HG03521 (cell line): ENCODE data around the gene PLCH1.

Source experiments
- ATAC-seq: cut with Tn5 transposase; IDR thresholded peaks from one replicate; pipeline ENCODE4 v1.9.1; 2021; ENCODE audit warnings: mild to moderate bottlenecking, moderate library complexity; ENCODE audit not compliant: unreplicated experiment

PLCH1 gene

DNA sequence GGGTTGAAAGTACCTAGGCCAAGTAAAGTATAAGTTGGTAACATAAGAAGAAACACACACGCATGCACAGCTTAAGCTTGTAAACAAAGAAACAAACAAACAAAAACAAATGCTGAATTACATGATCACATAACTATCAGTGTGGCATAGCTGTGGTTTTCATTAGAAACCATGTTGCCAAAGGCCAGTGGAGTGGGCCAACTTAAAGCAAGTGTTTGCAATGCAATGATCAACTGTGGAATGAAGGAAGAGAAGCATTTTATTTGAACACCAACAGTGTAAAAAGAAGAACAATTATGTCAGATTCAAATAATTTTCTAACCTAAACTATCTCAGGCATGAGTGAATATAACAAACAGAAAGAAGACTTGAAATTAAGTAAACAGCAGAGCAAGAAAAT, 252.0 kb downstream of the PLCH1 start:
- no peak for ATAC-seq

DNA sequence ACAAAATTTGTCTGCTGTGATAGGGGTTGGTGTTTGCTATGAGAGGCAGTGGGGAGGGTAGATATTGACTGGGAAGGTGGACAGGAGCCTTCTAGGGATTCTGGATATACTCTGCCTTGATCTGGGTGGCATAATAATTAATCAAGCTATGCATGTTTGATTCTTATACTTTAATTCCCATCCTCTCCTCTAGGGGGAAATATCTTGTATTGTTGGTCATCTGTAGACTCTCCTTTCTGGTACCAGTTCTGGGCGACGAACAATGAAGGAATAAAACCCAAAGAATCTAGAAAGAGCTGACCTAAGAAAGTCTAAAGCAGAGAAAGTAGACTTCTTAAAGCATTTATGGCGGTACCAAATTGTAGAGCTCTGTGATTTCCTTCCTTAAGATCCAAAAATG, 253.2 kb downstream of the PLCH1 start:
- ATAC-seq = no peak

DNA sequence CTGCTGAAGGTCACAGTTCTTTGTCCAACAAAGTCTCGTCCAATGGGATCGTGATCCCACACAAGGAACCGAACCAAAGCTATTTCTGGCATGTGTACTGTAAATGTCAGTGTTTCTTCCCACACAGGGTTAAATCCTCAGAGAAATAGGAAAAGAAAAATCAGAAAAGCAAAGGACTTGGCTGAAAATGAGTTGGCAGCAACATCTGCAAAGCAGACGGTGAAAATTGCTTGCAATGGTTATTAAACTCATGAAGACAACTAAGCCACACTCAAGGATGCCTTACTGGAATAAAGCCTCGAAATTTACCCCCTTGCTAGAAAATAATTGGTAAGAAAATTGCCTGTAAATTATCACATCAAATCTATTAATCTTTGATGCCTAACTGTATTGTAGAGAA, 256.2 kb downstream of the PLCH1 start:
- no peak for ATAC-seq

DNA sequence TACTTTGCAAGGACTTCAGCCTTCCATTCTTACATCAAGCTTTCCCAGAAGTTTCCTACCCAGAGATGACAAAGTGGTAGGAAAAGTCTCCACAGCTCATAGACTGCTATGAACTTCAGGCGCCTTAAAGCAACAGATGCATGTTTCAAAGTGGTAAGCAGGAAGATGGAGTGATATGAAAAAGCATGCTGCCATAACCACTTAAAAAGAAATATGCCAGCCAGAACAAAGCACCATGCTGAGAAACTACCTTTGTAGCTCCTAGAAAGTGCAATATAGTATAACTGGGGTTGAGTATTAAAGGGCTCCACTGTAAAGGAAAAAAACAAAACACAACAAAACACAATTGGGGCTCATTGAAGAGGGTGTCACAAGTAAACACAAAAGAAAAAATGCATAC, 259.0 kb downstream of the PLCH1 start:
- no peak for ATAC-seq

DNA sequence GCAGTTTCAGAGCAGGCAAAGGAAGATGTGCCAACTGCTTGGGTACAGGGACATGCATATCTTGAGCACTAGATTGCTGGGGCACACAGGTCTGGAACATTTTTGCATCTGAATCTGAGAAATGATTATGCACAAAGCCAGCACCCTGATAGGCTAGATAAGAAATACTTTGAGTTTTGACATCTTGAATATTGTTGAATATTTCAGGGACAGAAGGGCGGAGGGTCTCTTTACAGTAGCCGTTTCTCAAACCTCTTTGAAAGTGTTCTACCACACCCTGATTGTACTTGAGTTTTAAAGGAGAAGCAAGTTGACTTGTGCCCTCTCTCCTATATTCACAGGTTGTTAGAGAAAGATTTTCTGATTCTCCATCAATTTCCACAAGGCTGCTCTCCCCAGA, 263.3 kb downstream of the PLCH1 start:
- no peak for ATAC-seq

DNA sequence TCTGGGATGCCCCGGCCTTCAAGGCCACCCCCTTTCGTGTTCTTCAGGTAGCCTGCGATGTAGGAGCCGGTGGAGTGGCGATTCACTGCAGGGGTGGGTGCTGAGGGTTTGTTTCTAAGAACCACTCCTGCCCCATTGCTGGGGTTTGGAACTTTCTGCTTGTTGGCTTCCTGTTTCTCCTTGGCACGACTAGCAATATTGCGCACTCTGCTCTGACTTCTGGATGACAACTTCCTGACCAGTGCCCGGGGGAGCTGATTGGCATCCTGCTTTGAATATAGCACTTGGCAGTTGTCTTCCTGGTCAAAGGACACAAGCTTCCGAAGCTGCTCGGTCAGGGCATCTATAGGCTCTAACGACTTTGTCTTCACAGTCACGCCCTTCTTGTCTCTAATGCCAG, 263.8 kb downstream of the PLCH1 start:
- ATAC-seq = no peak

DNA sequence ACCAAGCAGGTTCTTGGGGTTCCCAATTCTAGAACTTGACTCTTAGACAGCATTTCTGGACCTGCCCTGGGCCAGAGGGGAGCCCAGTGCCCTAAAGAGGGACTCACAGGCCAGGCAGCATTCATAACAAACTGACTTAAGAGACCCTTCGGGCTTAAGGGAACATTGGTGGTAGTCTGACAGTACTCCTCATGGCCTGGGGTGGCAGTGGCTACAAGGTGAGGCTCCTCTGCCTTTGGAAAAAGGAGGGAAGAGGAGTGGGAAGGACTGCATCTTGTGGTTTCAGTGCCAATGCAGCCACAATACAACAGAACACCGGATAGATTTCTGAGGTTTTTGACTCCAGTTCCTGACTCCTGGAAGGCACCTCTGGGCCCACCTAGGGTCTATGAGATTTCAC, 279.2 kb downstream of the PLCH1 start:
- ATAC-seq = no peak

DNA sequence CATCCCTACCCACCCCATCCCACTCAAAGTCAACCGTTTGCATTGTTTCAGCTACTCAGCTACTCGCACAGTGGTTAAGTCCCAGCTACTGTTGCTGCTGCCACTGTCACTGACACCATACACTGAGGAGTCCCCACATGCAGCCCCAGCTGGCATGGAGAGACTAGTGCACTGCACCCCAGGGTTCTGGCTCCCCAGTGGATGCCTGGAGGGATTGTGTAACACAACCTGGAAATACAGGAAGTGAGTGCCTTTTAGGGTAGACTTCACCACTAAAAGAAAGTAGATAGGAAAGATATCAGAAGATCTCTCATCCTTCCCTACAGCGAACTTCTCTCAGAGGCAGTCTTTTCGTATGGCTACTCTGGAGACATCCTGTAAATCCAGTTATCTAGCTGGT, 282.2 kb downstream of the PLCH1 start:
- ATAC-seq = no peak

DNA sequence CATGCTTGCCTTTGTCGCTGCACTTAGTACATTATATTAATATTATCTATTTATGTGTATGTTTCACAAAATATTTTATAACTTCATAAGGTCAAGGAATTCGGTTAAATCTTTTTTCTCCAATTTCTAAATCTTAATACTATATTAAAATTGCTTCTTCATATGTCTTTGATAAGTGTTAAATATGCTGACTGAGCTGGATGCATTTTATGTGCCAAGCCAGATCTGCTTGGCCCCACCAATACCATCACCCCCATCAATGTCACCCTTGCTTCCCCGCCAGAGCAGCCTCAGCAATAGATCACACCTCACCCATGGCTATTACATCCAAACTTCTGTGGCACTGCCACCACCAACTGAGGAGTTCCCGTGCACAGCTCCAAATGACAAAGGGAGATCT, 287.3 kb downstream of the PLCH1 start:
- ATAC-seq = no peak

DNA sequence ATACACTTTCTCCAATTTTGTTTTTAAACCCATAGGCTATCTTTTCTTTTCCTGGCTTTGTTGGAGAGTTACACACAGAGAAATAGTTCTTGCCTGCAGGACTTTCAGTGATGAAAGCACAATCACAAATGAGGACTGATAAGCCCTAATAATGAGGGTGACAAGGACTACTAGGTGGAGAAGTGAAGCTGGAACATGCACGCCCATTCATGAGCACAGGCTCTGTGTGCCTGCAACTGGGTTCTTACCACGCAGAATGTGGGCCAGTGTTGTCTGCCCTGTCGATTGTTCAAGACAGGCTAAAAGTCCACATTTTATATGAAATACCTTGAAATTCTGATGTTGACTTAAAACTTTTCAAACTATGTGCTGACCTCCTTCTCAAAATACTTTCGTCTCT, 289.1 kb downstream of the PLCH1 start:
- ATAC-seq = no peak

DNA sequence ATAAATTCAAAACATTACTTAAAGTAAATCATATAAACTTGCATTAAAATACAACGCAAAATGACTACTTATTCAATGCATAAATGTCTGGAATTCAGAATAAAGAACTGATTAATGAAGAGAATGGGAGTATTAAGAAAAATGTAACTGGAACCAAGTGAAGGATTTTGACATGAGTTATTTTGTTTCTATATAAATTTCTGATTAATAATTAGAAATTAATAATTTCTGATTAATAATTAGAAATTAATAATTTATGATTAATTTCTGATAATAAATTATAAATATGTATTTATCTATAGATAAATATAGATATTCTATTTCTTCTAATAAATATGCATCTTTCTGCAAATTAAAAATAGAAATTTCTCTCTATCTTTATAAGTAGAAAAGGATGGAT, 291.4 kb downstream of the PLCH1 start:
- no peak for ATAC-seq

DNA sequence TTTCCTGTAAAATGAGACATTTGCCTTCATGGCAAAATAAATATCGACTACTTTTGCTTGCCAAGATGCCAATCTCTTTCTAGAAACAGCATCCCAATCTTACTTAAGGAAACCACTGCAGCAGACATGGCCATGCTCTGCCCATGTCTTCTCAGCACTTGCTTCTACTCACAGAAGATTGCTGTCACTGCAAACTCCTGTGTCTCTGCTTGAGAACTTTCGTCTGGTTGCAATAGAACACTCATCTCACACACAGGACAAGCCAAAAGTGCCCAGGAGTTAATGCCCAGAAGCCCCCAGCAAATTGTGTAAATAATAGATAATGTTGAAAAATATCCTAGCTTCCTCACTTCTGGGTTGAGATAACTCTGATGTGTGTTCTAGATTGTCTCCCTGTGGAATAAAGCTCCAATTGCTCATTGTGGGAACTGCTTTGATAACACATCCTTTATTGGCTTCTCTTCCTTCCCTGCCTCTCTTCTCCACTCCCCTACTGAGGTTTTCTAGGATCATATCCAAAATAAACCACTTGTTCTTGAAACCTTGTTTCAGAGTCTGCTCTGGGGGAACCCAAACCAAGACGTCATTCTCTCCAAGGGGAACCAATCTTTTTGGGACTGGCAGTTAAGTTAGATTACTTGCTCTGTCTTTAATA, 295.1 kb downstream of the PLCH1 start:
- ATAC-seq = no peak

DNA sequence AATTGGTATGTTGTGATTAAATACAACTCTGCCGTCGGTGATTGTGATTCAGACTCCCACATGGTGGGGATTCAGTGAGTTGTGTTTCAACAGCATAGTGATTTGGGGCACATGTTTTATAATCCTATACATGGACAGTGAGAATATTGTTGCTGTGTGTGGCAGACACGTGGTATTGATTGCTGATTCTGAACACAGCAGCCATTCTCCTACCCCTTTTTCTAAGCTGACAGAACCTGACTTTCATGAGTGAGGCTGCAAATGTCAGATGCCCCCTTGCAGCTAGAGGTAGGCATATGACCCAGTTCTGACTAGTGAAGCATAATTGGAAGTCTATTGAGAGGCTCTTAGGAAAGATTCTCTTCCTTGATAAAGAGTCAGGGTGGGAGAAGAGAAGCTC, 296.3 kb downstream of the PLCH1 start:
- ATAC-seq = no peak

DNA sequence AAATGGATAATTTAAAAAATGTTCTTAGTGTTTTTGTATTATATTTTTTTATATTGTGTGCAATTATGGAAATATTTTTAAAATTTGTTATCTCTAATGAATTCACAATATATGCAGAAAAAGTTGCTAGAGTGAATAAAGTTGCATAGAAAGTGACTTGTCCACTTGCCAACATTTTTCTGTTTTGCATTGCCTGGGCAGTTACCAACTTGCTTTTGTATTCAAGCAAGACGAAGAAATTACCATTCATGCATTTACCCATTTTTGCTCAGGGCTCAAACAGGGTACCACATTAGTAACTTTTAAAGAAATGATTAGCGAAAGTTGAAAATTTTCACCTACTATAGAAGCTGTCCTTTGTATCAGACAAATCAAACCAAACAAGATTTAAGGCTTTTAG, 298.5 kb downstream of the PLCH1 start:
- no peak for ATAC-seq

DNA sequence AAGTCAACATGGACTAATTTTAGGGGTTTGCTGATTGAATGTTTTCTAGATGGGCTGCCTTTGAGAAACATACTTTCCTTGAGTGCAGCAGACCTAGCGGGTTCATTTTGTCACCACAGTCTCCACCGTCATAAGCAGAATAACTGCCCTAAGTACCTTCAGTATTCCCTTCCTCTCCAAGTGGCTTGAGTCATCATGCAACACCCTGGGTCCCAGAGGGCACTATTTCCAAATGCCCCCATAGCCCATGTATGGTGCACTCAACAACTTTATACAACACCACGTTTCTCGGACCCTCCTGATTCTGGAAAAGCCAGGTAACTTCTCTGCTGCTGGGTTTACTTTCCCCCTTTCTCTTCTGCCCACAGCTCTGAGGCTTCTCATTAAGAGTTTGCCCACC, 300.1 kb downstream of the PLCH1 start:
- no peak for ATAC-seq

DNA sequence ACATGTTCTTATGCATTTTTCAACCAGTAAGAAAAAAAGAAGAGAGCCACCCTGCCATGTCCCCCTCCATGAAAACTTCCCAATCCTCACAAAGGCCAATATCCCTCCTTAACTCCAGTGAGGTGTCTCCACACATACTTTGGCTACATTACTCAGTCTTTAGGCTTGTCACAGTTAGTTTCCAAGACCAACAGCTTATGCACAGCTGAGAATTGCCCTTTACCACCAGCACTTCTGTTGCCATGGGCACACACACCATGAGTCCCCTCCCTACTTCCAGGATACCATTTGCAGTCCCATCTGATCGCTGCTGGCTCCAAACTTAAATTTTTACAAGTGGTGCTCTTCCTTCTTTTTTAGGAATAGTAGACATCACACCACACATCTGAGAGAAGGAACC, 301.1 kb downstream of the PLCH1 start:
- ATAC-seq = no peak

DNA sequence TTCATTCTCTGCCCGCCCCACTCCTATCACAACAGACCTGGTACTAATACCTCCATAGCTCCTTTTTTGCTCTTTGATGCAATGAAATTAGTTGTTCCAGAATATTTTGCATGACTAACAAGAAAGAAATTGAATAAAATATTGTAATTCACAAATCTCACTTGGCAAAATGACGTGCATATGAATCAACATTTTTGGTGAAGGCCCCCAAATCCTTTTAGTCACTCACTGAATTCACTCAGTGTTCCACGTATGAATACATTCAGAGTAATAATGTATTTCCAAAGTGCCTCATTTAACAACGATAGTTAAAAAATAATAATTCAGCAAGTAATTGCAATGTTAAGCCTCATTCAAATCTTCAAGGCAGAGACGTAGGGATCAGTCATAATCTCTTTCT, 302.8 kb downstream of the PLCH1 start:
- no peak for ATAC-seq

DNA sequence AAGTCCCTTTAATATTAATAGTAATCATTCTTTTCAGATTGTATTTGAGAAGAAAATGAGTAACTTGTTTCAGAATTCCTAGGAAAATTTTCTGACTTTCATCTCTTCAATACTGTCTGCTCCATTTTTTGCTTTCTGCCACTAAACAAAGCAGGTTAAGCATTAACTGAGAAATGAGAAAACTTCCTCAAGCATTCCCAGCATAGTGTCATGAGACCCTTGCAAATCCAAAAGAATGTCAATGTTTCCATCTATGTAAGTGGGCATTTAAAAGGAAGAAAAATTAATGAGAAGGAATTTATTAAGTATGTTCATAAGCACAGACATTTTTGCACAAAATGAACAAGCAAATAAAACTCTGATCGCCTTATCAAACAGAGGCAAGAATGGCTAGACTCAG, 303.4 kb downstream of the PLCH1 start:
- ATAC-seq = no peak

DNA sequence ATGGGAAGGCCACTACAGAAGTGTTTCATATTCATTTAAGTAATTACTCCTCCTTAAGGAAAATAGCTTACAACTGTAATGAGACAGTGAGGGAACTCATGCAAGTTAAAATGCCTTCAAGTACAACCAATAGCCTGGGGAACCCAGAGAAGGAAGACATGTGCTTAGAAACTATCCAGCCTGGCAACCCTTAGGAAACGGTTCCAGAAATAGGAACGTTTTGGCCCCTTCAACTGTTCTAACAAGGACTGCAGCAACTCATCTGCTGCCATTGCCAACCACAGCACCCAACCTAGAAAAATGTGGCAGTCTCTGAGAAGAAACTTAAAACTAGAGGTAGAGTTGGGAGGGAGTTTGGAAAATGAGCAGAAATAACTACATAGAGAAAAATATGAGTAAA, 303.8 kb downstream of the PLCH1 start:
- no peak for ATAC-seq

DNA sequence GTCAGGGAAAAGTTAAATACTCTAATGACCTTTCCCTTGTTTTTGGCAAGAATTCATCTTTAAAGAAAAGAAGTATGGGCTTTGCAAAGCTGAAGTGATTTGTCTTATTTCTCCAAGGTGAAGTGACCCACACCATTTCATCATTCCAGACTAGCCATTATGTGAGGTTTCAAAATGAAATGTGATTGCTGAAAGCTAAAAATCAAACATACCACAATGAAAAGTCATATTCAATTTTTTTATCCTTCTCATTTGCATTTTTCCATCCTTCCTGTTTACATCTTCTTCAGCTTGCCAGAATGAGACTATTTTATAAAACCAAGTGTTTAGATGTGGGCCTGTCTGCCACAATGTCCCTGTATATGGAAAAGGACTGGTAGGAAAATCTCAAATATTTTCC, 309.1 kb downstream of the PLCH1 start:
- ATAC-seq = no peak

DNA sequence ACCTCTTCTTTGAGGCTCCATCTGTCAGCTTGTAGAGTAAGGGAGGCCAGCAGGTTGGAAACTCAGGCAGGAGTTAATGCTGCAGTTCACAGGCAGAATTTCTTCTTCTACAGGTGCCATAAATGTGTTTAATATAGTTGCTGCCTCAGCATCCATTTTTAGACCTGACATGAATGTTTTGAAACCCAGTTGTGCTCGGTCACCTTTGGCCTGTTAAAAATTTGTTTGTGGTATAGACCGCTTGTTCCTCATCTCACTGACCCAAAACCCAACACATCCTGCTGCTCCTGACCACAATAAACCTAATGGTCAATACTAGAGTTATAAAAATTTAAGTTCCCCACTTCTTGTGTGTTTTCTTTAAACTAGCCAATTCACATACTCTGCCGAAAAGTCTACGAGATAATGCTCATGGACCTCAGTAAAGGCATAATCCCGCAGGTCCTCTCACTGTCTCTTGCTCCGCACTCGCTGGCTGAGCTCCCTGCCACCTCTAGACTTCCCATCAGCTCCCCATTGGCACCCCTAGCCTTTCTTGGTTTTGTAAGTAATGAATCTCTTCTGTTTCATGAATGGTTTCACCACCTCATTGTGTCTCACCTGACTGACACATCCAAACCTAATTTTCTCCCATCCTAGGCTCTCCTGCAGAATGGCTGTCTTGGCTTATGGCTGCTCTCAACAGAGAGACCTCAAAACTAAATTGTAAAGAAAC, 312.9 kb downstream of the PLCH1 start:
- no peak for ATAC-seq

DNA sequence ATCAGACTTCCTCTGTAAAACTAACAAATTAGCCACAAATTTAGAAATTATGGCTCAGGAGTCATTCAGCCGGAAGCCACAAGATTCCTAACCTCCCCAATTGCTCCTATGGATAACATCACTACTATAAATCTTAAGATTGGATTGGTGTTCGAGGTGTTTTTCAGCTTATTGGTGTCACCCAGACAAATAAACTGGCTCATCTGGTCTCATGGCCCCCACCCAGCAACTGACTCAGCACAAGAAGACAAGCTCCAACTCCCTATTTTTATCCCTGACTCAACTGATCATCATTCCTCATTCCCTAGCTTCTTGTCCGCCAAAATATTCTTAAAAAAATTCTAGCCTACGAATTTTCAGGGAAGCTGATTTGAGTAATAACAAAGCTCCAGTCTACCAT, 316.3 kb downstream of the PLCH1 start:
- no peak for ATAC-seq
